Stimulated activated CD8-positive, alpha-beta memory T cell treated with anti-CD3 and anti-CD28 coated beads, Interleukin-7, amount 100 ng/mL, for 48 hours (primary cell): ENCODE measurements around the gene KRTAP5-4.
"Not testable (repeated sequence)": the region's sequence is repeated elsewhere in the genome, so short reads cannot be mapped to it uniquely, and the experiment has no call there.

Experiments used
- DNase-seq, 2 donors: peaks; one replicate each; pipeline ENCODE4 v3.0.0-alpha.2; 2020; ENCODE audit warnings: low read depth in 1 of 2; ENCODE audit errors: extremely low read depth in 1 of 2

Gene KRTAP5-4

DNA sequence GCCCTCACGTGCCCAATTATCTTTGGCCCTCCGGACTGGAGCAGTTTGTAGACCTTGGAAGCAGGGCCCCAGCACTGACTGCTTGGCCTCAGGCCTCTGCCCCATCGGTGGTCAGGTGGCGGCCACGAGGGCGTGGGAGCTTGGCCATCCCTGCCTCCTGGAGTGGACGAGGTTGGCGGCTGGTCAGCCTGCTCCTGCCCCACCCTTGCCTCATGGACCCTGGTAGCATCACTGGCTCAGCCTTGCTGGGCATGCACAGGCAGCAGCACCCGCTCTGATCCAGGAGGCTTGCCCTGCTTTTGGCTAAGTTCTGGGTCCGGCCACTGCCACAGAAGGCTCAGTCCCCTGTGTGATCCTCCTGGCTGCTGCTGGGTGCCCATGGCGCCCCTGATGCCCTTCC lies 17.8 kb downstream of the KRTAP5-4 start:
- DNase-seq = no peak

DNA sequence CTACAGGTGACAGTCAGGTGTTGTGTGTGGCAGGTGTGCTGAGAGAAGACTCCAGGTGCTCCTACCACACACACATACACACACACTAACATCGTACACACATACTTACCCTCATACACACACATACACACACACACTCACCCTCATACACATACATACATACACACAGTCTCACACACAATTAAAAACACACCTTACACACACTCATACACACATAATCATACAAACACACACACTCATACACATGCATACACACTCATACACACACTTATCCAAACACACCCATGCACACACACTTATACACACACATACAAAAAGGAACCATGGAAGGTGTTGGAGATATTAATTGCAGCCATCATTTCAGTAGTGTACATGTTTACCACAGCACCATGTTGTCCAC lies 18.3 kb downstream of the KRTAP5-4 start:
- no peak for DNase-seq

DNA sequence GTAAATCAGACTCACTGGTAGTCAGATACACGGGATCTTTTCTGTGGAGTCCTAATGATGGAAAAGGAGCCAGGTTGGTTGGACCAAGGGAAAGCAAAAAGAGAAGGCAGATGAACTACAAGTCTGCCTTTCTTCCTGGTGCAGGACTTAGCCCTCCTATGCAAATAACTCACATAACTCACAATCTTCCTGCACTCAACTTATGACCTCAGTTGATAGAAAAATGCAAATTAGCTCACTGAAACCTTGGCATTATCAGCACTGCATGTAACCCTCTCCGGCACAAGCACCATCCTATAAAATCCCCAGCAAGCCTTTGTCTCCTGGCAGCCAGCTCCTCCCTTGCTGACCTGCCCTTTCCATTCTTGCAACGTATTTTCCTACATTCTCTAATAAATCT lies 20.3 kb downstream of the KRTAP5-4 start:
- DNase-seq = not testable (repeated sequence)

DNA sequence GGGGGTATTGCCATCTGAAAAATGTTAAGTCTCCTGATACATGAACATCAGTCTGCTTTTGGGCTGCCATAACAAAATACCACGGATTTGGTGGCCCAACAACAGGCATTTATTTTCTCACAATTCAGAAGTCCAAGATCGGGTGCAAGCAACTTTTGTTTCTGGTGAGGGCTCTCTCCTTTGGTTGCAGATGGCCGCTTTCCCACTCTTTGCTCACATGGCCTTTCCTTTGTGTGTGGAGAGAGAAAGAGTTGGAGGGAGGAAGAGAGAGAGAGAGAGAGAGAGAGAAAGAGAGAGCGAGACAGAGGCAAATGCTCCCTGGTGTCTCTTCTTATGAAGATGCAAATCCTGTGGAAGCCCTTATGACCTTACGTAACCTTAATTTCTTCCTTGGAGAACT lies 21.3 kb downstream of the KRTAP5-4 start:
- DNase-seq = no peak

DNA sequence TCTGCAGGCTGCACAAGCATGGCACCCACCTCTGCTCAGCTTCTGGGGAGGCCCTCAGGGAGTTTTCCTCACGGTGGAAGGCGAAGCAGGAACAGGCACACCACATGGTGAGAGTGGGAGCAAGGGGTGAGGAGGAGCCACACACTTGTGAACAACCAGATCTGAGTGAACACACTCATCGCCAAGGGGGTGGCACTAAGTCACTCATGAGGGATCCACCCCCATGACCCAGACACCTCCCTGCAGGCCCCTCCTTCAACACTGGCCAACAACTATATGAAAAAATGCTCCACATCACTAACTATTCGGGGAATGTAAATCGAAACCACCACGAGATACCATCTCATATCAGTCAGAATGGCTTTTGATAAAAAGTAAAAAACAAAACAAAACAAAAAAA lies 23.1 kb downstream of the KRTAP5-4 start:
- no peak for DNase-seq

DNA sequence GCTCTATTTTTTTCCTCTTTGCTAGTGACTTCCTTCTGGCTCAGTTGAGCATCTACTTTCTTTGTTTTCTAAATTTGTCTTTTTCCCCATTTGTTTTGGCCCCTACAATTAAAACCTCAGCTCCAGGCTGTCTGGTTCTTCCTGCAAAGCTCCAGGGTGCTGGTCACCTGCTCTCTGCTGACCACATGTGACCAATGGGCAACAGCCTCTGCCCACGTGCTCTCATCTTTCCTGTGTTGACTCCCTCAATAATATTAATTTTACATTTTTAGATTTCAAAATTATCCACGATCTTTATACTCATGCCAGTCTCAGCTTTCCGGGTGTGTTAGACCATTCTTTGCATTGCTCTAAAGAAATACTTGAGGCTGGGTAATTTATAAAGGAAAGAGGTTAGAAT lies 23.5 kb downstream of the KRTAP5-4 start:
- not testable (repeated sequence) for DNase-seq

DNA sequence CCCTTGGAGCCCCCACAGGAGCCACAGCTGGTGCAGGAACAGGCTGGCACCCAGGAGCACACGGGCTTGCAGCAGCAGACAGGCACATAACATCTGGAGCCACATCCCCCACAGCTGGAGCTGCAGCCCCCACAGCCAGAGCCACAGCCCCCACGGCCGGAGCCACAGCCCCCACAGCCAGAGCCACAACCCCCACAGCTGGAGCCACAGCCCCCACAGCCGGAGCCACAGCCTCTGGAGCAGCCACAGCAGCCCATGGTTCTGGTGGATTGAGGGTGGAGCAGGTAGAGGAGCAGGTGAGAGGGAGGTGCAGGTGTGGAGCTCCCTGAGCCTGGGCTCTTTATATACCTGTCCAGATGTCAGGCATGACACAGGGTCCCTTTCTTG lies 24.0 kb downstream of the KRTAP5-4 start, which contains the start of gene KRTAP5-2:
Gene KRTAP5-2, minus strand, starts transcription at position 301 of the 387 bp plus-strand sequence. Its CDS starts 44 bp downstream, at position 257.
- no peak for DNase-seq

DNA sequence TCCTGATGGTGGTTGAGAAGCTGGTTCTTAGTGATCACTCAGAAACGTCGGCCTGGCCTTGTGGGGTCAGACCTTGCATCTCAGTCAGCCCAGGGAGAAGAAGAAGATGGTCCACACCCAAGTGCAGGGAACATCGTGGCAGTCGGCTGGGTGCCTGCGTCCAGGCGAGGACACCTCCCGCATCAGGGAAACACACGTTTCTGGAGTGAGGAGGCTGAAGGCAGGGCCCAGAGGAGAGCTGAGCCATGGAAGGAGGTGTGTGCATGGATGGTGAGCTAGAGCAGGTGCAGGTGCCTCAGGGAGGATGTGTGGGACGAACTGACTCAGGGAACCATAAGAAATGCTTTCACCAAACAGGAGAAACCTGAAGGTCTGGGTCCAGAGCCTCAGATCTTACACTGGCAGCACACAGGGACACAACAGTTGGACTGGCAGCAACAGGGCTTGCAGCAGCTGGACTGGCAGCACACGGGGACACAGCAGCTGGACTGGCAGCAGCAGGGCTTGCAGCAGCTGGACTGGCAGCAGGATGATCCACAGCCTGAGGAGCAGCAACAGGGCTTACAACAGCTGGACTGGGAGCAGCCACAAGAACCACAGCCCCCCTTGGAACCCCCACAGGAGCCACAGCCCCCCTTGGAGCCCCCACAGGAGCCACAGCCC lies 24.5 kb downstream of the KRTAP5-4 start:
- no peak for DNase-seq

DNA sequence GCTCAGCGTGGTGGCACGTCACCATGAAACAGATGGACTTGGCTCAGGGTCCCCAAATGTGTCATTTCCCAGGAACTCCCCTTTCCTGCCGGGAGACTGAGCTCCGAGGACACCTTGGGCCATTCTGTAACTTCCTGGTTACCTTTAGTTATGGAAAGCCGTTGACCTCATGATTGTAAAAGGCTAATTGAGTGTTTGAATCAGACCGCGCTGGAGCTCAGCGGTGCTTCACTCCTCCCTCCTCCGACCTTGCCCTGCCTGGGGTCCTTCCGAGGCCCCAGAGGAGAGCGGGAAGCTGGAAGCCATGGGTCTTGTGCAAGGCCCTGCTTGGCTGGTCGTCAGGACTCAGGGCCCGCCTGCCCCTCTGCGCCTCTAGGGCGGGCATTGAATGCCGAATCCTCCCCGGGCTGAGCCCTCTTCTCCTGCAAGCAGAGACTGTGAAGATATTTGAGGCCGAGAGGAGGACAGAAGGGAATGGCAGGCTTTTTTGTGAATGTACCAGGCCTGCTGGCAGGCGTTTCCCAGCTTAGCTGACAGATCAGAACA lies 25.3 kb downstream of the KRTAP5-4 start:
- not testable (repeated sequence) for DNase-seq

DNA sequence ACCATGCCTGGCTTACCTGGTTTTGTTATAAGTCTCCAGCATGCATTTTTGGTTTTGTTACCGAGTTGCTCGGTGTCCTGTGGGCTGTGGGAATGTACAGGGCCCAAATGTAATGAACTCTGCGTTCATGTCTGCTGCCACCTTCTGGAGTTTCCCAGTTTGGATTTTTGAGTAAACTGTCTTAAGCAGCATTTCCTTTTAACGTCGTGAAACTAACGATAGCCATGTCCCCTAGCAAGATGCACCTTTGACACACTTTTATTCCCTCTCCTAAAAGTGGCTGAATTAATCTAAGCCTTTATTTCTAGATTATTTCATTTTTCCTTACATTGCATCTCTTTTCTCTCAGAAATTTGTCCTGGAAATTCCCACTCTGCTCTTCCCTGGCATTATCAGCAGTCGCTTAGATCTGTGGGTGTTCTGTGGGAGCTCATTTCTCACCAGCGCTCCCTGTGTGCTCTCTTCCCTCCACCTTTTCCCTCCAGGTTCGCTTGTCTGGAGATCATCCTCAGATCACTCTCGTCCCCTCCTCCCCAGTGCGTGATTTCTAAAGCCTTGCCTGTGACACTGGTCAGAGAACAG lies 25.9 kb downstream of the KRTAP5-4 start:
- DNase-seq = not testable (repeated sequence)

DNA sequence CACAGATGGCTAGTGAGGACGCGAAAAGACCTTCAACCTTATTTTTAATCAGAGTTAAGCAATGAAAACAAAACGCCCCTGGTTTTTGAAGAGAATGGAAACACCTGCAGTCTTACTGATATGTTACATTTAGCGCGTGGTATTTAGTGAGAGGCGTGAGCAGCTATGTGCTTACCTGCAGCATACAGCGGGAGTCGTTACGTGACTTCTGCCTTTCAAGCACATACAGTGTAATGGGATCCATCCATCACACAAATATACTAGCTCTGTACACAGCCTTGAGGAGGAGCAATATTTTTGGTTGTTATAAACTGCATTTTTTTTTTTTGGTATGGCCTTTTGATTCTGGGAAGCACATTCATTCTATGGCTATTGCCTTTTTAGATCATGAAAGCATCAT lies 29.3 kb downstream of the KRTAP5-4 start:
- no peak for DNase-seq

DNA sequence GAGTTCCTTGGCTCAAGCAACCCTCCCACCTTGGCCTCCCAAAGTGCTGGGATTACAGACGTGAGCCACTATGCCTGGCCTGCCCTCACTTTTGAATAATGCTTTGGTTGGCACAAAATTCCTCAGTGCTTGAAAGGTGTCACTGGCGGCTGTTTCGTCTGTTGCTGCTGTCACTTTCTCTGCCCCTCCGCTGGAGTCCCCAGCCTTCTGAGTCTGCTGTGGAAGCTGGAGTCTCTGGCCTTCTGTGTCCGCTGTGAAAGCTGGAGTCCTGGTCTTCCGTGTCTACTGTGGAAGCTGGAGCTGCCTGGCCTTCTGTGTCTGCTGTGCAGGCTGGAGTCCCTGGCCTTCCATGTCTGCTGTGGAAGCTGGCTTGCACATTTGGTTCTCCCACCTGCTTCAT lies 31.9 kb downstream of the KRTAP5-4 start:
- DNase-seq = no peak

DNA sequence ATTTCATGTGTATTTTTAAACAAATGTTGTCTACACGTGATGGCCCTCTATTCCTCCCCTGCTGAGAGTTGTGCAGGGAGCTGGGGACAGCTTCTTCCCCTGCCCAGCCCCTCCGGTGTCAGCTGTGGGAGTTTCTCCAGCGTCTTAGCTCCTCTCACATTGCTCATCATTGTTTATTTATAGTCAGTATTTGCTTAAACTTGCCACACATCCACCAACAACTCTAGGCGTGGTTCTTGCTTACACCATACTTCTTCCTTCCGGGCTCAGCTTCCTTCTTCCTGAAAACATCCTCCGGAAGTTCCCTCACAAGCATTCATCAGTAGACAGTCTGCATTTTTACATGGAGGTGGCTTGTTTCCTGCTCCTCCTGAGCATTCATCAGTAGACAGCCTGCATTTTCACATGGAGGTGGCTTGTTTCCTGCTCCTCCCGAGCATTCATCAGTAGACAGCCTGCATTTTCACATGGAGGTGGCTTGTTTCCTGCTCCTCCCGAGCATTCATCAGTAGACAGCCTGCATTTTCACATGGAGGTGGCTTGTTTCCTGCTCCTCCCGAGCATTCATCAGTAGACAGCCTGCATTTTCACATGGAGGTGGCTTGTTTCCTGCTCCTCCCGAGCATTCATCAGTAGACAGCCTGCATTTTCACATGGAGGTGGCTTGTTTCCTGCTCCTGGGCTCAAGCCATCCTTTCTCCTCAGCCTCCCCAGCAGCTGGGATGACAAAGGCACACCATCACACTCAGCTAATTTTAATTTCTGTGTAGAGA lies 32.6 kb downstream of the KRTAP5-4 start:
- not testable (repeated sequence) for DNase-seq

DNA sequence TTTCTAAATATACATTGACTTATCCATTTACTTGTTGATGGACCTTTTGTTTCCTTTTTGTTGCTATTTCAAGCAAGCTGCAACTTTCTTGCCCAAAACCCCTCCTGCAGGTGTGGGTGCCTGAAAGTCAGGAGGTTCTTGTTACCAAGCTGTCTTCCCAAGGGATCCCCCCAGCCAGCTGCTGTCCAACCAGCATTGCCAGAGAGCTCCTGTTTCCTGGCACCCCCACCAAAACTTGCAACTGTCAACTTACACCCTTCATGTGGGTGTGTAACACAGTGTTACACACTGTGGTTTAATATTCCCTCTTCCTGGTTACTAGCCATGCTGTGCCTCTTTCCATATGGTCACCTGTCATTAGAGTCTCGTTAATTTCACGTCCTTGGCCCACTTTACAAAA lies 35.2 kb downstream of the KRTAP5-4 start:
- DNase-seq = no peak

DNA sequence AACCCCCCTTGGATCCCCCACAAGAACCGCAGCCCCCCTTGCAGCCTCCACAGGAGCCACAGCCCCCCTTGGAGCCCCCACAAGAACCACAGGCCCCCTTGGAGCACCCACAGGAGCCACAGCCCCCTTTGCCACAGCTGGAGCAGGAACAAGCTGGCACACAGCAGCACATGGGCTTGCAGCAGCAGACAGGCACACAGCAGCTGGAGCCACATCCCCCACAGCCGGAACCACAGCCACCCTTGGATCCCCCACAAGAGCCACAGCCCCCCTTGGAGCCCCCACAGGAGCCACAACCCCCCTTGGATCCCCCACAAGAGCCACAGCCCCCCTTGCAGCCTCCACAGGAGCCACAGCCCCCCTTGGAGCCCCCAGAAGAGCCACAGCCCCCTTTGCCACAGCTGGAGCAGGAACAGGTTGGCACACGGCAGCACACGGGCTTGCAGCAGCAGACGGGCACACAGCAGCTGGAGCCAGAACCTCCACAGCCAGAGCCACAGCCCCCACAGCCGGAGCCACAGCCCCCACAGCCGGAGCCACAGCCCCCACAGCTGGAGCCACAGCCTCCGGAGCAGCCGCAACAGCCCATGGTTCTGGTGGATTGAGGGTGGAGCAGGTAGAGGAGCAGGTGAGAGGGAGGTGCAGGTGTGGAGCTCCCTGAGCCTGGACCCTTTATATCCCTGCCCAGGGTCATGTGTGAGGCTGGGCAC lies 37.1 kb downstream of the KRTAP5-4 start, which contains the start of gene KRTAP5-1:
Gene KRTAP5-1, minus strand, starts transcription at position 623 of the 710 bp plus-strand sequence. Its CDS starts 34 bp downstream, at position 589.
- DNase-seq = not testable (repeated sequence)

DNA sequence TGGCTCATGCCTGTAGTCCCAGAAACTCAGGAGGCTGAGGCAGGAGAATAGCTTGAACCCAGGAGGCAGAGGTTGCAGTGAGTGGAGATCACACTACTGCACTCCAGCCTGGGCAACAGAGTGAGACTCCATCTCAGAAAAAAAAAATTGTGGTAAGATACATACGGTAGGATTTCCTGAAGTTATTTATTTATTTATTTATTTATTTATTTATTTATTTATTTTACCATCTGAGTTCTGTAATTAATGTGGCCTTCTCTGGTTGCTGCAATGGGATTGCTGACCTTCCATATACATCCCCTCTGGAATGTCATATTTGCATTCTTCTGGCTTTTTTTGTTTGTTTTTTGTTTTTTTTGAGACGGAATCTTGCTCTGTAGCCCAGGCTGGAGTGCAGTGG lies 39.0 kb downstream of the KRTAP5-4 start:
- not testable (repeated sequence) for DNase-seq

DNA sequence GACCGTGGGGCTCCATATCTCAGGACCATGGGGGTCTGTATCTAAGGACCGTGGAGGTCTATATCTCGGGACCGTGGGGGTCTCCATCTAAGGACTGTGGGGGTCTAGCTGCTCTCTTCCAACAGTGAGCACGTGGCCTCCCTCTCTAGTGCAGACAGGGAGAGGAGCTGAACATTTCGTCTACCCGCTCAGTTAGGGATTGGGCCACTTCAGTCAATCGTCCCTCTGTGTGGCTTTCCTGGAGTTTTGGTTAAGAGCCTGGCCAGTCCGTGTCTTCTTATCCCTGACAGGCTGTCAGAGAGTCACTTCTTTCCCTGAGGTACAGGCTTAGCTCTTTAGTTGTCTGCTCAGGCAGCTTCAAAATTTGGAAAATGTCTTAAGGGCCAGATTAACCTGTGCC lies 40.0 kb downstream of the KRTAP5-4 start:
- no peak for DNase-seq

DNA sequence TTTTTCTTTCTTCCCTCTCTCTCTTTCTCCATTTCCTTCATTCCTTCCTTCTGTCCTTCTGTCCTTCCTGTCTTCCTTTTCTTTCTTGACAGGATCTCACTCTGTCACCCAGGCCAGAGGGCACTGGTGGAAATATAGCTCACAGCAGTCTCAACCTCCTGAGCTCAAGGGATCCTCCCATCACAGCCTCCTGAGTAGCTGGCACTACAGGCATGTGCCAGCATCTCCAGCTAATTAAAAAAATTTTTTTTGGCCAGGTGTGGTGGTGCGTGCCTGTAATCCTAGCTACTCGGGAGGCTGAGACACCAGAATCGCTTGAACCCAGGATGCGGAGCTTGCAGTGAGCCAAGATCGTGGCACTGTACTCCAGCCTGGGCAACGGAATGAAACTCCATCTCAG lies 45.1 kb downstream of the KRTAP5-4 start:
- DNase-seq = no peak

DNA sequence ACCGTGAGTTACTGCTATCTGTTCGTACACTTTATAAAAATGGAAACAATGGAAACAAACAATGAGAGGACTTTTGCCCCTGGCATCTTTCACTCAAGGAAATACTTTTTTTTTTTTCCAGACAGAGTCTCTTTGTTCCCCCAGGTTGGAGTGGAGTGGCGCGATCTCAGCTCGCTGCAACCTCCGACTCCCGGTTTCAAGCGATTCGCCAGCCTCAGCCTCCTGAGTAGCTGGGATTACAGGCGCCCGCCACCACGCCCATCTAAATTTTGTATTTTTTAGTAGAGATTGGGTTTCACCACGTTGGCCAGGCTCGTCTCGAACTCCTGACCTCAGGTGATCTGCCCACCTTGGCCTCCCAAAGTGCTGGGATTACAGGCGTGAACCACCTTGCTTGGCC lies 46.2 kb downstream of the KRTAP5-4 start:
- not testable (repeated sequence) for DNase-seq

DNA sequence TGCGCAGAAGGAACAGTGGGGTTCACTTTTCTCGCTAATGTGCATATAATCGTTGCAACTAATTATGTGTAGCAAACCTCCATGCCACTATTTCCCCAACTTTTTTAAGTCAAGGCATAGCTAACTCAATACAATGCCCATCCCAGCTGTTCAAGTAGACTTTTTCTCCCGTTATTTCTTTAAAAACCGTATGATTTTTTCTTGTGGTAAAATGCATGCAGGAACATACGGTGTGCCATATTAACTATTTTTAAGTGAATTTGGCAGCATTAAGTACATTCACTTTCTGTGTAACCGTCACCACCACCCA lies 47.0 kb downstream of the KRTAP5-4 start:
- no peak for DNase-seq
